Measurements from ENCODE around the gene SPTSSA. TPM values are rescaled to one million over a fixed set of nuclear protein-coding genes. Genes with fewer than 3 reads are reported as not detected.

SPTSSA gene, protein sequence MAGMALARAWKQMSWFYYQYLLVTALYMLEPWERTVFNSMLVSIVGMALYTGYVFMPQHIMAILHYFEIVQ
- total RNA-seq, result 14.3 and 14.6 TPM in 2 replicates

DNA sequence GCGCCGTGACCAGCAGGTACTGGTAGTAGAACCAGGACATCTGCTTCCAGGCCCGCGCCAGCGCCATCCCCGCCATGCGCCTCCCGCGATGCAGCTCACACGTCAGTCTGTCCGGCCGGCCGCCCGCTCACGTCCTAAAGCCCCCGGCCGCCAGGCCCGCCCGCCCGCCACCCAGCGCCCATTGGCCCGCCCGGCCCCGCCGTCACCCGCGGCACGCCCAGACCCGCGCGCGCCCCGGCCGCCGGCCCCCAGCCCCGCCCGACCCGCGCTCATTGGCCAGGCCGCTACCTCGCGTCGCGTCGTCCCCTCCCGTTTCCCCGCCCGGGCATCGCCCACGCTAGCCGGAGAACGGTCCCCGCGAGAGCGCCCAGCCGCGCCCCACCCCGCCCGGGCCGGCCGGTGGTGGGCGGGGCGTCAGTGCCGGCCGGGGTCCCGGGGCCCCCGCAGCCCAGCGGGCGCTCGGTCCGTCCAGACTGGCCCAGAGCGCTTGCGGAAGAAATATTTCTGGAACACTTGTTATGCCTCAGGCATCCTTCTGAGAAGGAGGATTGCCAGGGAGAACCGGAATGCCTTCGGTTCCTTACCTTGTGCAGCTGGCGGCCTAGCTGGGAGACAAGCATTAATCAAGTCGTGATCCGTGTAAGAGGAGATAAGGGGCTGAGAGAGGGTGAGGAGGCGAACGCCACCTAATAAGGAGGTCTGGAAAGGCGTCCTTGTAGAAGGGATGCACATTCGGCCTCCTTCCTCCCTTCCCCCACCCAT lies at the start of gene SPTSSA:
Gene SPTSSA, minus strand, starts transcription at position 109 of the 762 bp plus-strand sequence. Its CDS starts 33 bp downstream, at position 76.

Other genes with a start within 250 kb of the SPTSSA start
- 31.2 and 38.3 TPM in 2 replicates for gene EAPP, start 77.5 kb upstream of the SPTSSA start, total RNA-seq
- gene SNX6, start 167.9 kb upstream of the SPTSSA start, total RNA-seq, result 139 and 153 TPM in 2 replicates

Data from hair follicle dermal papilla cell (primary cell).